ENCODE results near the gene NAT14.
"Not testable (repeated sequence)": the region's sequence is repeated elsewhere in the genome, so short reads cannot be mapped to it uniquely, and the experiment has no call there.

The NAT14 gene, protein sequence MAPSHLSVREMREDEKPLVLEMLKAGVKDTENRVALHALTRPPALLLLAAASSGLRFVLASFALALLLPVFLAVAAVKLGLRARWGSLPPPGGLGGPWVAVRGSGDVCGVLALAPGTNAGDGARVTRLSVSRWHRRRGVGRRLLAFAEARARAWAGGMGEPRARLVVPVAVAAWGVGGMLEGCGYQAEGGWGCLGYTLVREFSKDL

DNA sequence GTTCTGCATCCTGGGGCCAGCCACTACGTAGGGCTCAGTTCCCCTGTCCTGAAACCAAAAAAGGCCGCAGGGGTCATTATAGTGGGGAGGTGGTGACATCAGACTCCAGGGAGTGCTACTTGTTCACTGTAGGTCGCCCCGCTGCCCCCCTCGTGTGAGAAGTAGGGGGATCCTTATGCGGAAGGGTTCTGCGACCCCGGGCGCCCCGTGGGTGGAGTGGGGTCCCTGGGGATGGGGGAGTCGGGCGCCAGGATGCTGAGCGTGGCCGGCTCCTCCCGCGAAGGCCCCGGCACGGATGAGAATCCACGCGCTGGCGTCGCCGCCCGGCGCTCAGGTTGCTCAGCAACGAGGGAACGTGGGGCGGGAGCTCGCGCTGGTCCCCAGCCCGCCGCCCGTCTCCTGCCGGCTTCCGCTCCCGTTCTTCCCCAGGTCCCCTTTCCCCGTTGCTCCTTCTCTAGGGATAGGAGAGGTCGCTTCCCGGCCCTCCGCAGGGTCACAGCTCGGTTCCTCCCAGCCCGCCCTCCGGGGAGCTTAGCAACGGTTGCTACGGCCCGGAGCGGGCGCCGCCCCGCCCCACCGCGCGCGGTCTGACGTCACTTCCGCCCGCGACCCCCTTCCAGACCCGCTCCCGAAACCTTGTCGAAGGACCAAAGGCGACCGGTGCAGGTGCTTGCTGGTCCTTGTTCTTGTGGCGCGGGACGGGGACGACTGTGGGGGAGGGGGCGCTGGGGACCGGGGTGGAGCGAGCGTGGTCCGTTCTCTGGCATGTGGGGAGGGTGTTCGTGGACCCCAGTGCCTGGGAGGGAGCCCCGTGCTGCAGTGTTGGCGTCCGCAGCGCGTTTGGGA is at the start of gene NAT14:
Gene NAT14, plus strand, starts transcription at position 596 of the 846 bp plus-strand sequence. CDS start 521 bp downstream, outside the sequence.
- no peak for DNase-seq

DNA sequence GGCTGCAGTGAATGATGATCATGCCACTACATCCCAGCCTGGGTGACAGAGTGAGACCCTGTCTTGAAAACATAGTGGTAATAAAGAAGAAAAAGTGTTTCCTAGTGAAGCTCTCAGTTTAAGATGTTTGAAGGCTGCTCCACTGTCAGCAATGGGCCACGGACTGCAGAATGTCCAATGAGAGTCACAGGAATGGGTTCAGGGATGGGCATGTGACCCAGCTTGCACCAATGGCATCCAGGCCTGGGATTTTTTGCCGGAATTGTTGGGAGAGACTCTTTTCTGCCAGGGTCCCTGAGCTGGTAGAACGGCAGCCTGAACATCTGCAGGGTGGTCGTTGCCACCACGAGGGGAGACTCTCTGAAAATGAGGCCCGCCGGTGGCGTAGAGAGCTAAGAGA is 48.1 kb upstream of the NAT14 start:
- no peak for DNase-seq

DNA sequence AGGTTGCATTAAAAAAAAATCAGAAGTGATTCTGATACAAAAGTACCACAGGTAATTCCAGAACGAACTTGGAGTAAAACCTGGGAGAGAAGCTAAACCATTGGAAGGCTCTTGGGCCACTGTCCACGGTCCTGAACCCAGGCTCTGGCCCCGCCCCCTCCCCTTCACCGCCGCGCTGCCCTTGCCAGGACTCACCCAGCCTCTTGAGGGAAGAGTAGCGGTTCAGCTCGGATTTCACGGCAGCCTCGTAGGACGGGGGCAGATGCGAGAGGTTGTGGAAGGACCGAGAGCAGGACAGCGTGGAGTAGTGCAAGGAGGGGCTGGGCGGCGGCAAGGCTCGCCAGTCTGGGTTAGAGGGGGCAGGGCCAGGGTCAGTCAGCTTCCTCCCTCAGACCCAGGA is 47.6 kb upstream of the NAT14 start:
- DNase-seq = no peak

DNA sequence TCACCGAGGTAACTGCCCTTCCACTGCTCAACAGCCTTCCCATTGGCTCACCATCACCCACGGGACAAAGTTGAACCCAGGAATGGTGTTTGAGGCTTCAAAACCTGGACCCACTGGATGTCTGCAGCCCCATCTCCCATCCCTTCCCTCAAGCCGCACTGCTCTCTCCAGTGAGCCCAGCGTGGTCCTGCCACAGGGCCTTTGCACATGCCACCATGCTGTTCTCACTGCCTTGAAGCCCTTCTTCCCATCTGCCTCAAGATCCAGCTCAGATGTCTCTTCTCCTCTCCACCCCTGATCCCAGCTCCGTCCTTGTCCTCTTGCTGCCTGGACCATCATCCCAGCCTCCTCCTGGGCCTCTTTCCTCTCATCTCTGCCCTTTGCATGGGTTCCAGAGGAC is 45.9 kb upstream of the NAT14 start:
- no peak for DNase-seq

DNA sequence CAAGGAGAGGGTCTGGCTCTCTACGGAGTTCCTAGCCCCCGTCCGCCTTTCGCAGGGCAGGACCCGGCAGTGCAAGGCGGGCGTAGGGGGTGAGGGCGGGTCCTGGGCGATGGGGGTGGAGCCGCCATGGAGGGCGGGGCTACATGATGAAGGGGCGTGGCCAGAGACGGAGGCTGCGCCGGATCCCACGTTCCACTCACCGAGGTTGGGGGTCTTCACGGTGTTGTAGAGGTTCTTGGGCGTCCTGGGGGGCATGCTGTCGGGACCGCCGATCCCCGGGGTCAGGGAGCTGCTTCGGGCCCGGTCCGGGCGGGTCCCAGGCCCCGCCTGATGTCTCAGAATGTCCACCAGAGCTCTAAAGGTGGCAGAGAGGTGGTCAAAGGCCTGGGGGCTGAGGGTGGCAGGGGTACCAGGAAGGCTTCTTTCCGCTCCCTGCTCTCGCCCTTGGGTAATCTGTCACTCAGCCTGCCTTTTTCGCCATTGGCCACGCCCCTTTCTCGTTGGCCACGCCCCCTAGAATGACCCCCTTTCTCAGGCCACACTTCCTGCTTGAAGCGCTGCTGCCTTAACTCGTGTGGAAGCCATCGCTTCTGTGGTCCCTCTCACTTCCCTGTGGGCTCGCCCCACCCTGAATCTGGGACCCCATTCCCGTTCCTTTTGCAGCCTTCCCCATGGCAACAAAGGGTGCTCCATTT is 44.4 kb upstream of the NAT14 start:
- DNase-seq = no peak

DNA sequence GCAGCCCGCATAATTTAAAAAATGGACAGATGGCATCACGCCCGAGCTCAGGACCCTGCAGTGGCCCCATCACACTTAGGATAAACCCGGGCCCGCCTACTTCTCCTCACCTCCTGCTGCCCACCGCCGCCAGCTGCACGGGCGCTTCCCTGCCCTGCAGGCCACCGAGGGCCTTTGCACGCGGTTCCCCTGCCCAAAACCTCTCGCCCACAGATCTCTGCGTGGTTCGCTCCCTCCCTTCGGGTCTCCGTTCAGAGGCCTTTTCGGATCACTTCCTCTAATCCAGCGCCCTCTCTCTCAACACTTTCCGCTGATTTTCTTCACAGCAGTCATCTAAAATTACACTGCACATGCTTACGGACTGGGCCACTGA is 43.7 kb upstream of the NAT14 start:
- DNase-seq = no peak

DNA sequence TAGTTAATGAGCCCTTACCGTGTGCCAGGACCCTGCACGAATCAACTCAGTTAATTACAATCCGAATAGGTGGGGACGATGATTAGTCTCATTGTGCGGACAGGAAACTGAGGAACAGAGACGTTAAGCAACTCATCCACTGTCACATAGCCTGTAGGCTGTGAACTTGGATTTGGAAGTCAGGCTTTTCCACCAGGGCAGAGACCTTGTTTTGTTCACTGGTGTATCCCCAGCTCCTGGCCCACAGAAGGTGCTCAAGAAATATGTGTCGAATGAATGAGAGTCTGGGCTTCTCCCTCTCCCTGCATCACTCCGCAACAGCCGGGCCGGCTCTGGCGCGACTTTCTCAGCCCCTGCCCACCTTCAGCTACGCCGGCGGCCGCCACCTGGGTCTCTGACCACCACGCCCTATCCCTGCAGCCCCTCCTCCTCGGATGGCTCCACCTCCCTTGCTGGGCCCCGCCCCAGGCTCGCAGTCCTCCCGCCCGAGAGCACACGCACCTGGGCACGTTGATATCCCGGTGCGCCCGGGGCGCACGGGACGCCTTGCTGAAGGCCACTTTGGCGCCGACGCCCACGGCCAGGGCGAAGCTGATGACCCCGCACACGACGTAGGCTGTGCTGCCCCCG is 43.2 kb upstream of the NAT14 start:
- DNase-seq = no peak

DNA sequence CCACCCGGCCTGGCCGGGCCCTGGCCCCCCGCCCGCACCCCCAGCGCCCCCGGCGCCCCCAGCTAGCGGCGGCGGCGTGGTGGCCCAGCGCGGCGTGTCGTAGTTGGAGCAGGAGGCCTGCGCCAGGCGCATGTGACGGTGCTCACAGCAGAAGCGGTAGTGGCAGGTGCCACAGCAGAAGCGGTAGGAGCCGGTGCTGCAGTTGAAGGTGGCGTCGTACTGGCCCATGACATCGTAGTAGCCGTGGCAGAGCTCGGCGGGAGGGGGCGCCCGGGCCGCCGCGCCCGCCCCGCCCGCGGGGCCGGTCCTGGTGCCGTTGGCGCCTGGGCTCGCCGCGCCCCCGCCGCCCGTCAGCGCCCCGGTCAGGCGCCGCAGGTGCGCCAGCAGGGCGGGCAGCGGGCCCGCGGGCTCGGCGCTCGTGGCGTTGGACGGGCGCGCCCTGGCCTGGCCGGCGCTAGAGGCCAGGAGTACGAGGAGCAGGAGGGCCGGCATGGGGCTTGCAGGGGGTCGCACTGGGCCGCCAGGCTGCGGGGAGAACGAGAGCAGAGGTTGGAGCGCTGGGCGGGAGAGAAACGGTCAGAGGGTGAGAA is 42.5 kb upstream of the NAT14 start:
- no peak for DNase-seq

DNA sequence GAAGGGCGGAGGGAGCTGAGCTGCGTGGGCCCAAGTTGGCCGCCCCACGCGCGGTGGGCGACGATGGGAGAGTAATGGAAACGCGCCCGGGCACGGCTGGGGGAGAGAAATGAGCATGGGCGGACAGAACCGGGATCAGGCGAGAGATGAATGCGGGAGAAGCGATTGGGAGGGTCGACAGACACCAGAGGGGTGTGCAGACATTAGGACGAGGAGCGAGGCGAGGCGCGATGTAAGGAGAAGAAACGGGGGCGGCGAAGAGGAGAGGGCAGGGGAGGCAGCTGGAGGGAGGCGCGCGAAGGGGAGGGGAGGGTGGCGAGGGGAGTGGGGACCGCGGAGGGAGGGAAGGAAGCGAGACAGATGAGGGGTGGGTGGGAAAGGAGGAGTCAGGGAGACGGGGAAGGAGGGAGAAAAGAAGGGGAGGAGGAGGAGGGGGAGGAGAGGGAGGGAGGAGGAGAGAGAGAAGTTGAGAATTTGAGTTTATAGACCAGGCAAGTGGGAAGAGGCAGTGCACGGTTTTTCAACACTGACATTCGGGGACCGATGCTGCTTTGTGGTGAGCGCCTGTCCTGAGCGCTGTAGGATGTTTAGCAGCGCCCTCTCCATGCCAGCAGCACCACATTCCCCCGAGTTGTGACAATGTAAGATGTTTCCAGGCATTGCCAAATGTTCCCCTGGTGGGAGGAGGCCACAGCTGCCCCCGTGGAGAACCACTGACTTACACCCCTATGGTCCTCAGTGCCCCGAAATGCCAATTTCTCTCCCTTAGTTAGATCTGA is 41.8 kb upstream of the NAT14 start, which contains the start of gene SHISA7:
Gene SHISA7, minus strand, starts transcription at position 256 of the 779 bp plus-strand sequence. CDS start 437 bp downstream, outside the sequence.
- no peak for DNase-seq

DNA sequence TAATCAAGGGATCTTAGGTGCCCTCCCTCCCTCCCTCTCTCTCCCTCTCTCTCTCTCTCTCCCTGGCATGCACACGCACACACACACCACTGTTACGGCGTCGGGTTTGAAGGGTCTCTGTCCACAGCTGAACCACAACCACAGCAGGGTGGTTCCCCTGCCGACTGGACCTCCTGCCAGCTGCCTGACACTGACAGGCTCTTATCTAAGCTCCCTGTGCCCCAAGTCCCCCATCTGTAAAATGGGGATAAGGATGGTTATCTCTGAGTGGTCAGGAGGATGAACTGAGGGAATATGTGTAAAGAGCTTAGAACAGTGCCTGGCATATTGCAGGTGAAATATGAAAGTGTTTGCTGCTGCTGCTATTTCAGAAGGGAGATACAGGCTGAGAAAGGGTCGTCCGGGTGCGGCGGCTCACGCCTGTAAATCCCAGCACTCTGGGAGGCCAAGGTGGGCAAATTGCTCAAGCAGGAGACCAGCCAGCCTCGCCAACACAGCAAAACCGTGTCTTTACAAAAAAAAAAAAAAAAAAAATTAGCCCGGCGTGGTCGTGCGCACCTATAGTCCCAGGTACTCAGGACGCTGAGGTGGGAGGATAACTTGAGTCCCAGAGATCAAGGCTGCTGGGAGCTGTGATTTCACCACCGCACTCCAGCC is 41.0 kb upstream of the NAT14 start:
- DNase-seq = no peak

DNA sequence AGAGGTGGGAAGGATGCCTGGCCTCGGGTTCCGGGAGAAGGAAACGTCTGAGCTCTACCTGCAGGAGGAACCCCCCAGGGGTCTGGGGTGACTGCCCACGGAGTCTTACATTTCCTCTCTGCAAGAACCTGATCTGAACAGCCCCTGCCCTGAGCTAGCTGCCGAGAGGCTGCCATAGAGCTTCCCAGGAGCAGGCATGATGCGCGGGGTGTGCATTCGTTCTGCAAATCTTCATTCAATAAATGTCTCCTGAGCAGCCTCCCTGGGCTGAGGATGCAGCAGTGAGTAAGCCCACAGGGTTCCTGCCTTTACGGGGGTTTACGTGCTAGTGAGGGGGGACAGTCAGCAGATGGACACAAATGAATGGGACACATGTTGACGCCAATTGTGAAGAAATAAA is 40.3 kb upstream of the NAT14 start:
- DNase-seq = no peak

DNA sequence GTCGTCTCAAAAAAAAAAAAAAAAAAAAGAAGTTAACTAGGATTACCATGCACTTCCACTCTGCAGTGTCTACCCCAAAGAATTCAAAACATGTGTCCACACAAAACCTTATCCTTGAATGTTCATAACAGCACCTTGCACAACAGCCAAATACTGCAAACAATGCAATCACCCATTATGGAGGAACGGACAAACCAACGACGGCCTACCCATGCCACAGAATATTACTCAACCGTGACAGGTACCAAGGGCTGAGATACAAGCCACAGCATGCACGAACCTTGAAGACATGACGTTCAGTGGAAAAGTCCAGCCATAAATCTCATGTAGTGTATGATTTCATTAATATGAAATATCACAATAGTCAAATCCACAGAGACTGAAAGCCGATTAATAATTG is 38.9 kb upstream of the NAT14 start:
- DNase-seq = no peak

DNA sequence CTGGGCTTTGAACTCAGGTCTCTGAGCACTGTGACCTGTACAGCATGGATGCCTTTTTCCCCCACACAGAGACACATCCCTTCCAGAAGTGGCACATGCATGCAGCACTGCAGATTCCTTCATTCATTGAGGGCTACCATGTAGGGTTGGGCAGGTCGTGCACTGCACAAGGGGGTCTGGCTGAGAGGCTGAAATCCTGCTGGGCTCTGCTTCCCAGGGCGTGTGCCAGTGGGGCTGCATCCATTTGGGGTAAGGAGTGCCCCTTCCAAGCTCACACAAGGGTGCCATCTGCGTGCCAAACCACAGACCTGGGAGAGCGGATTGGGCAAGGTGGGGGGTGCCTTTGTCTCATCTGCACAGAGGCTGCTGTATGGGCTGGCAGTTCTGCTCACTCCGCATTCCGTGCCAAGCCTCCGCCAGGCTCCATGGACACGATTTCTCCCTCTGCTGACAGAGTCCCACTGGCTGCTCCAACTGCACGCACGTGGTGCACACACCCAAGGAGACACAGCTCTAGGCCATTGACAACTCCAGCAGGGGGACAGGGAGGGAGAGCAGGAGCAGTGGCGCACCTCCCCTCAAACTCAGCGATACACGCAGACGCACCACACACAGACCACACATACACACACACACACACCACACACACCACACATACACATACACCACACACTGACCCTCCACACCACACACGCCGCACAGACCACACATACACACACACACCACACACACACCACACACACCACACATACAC is 37.4 kb upstream of the NAT14 start:
- DNase-seq = no peak

DNA sequence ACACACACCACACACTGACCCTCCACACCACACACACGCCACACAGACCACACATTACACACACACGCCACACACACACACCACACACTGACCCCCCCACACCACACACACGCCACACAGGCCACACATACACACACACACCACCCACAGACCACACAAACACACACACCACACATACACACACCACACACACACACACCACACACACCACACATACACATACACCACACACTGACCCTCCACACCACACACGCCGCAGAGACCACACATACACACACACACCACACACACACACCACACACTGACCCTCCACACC is 36.9 kb upstream of the NAT14 start:
- not testable (repeated sequence) for DNase-seq

DNA sequence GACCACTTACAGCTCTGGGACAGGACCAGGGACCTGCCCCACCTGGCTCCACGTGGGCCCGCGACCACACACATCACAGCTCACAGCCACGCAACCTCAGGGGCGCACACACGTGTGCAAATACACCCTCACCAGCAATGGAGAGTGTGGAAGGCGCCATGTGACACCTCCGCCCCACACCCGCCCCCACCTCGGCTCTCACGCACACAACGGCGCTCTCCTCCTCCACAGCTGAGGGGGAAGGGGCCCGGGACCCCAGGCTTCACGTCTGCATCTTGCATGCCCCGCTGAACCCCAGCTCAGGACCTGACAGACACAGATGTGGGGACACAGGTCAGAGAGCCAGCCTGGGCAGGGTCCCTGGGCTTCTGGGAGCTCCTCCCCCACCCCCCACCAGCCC is 35.5 kb upstream of the NAT14 start:
- no peak for DNase-seq

DNA sequence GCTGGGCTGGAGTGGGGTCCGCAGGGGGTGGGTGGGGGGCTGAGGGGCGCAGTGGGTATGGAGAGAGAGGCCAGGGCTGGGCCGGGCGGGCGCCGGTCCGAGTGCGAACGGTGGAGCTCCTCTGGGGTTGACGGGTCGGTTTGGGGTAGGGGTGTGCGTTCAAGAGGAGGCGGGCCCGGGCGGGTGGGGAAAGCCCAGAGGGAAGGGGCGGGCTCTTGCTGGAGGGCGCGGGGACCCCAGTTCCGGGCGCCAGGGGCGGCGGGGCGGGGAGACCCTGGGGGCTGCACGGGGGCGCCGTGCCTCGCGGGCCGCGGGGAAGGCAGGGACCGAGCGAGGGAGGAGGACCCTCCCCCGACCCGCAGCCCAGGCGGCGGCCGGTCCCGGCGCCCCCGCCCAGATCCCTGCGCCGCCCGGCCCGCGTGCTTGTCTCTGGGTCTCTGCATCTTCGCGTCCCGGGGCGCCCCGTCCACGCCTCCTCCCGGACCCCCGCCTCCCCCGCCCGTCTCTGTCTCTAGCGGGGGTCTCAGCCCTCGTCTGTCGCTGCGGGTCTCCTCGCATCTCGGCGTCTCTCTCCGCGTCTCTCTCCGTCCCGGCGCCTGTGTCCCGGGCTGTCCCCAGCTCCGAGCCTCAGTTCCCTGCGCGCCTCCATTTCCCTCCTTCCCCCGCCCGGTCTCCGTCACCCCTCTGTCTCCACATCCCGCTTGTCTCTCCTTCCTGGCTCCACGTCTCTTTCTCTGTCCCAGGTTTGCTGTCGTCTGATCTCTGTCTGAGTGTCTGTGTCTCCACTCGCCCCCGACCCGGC is 33.6 kb upstream of the NAT14 start:
- no peak for DNase-seq

DNA sequence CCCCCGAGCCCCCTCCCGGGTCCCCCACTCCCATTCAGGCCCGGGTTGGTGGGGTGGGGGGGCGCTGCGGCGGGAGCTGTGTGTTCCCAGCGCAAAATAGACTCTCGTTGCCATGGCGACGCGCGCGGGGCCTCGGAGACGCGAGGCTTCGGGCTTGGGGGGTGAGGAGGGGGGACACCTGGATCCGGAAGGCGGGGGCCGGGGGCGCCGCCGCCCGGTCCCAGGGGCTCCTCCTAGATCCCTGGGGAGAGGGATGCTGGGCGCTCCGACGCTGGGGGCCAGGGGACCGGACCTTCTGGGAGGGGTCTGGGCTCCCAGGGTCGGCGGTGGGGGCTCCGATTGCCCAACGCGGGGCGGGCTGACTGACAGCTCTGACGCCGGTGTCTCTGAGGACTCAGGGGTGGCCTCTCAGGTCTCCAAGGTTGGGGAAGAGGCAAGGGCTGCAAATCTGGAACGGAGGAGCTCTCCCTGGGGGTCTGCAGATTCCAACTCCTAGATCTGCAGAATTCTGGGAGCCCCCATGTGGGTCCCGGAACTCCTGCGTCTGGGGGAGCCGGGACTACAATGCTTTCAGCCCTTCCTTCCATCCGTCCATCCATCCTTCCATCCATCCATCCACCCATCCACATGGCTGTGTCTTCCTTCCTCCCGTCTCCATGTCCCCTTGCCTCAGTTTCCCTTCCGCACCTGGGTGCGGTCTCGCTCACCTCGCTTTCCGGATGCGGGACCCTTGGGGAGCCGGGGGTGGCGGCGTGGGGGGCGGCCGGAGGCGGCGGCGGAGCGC is 32.8 kb upstream of the NAT14 start:
- no peak for DNase-seq

DNA sequence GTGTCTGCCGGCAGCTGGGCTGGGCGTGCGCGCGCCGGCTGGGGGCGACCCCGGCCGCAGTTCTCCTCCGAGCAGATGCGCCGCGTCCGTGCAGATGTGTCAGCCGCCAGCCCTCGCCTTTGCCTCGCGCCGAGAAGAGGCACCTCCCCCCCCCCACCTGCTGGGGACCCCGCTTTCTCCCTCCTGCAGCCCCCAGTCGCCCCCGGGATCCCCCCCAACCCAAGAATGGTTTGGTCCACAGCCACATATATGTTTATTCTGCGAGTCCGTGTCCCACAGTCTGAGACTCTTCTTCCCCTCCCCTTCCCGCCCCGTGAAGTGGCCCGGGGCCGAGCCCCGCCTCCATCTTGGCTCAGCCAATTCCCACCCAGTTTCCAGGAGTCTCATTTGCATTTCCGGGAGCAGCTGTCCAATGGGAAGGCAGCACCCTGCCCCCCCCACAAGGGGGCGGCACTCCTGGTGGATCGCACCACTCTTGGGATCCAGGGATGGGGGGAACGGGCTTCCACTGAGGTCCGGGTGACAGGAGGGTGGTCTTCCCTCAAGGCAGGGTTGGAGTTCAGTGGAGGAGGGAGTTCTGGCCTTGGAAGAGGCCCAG is 32.1 kb upstream of the NAT14 start:
- DNase-seq = no peak

Data from GF-D8 (cell line).